GM12878 (cell line): ENCODE measurements around the gene SECTM1. TPM values are rescaled to one million over a fixed set of nuclear protein-coding genes. Genes with fewer than 3 reads are reported as not detected.

Experiments
- ATF7 ChIP-seq: fragments of 450-650 bp; IDR thresholded peaks from 2 replicates; pipeline ENCODE4 v1.6.1; 2016; ENCODE audit warnings: low read depth, mild to moderate bottlenecking
- CHD1 ChIP-seq: IDR thresholded peaks from 2 replicates; pipeline ENCODE4 v1.6.1; 2012; ENCODE audit warnings: low read depth, low read length, improper control_type of control experiment
- HDAC2 ChIP-seq: fragments of 200-600 bp; sonication (generic); IDR thresholded peaks from 2 replicates; pipeline ENCODE4 v1.6.1; 2017
- HSF1 ChIP-seq: fragments of 150-350 bp; IDR thresholded peaks from 2 replicates; pipeline ENCODE4 v1.6.1; 2014; ENCODE audit warnings: mild to moderate bottlenecking, low read depth, low read length
- MYC ChIP-seq: IDR thresholded peaks from 2 replicates; pipeline ENCODE4 v1.6.1; 2011; ENCODE audit warnings: mild to moderate bottlenecking, low read length, moderate library complexity, inconsistent platforms; ENCODE audit not compliant: insufficient read depth, insufficient replicate concordance, insufficient read length, severe bottlenecking
- RAD51 ChIP-seq: fragments of 450-650 bp; IDR thresholded peaks from 2 replicates; pipeline ENCODE4 v1.6.1; 2016; ENCODE audit warnings: moderate library complexity, mild to moderate bottlenecking, inconsistent platforms
- RB1 ChIP-seq: fragments of 450-650 bp; formaldehyde crosslinking; IDR thresholded peaks from 2 replicates; pipeline ENCODE4 v1.6.1; 2017; ENCODE audit warnings: mild to moderate bottlenecking, borderline replicate concordance
- REST ChIP-seq: IDR thresholded peaks from 2 replicates; pipeline ENCODE4 v1.6.1; 2012; ENCODE audit warnings: mild to moderate bottlenecking, low read depth, low read length
- SMARCA5 ChIP-seq: fragments of 450-650 bp; IDR thresholded peaks from 2 replicates; pipeline ENCODE4 v1.6.1; 2017; ENCODE audit warnings: mild to moderate bottlenecking
- STAT3 ChIP-seq: IDR thresholded peaks from 2 replicates; pipeline ENCODE4 v1.6.1; 2011; ENCODE audit warnings: low read depth, low read length, improper control_type of control experiment
- ZZZ3 ChIP-seq: IDR thresholded peaks from 2 replicates; pipeline ENCODE4 v1.6.1; 2011; ENCODE audit warnings: low read depth; ENCODE audit not compliant: control insufficient read depth, insufficient read length
- polyA plus RNA-seq, 11 experiments: library from polyadenylated mRNA; depleted of rRNA in 4 of 11; unstranded in 6 of 11; stranded (reverse) in 5 of 11; fragments of >200 nt; fragmentation: Nextera tagmentation in 4 of 11; fragmentation: Illumina TruSeq in 1 of 11; extraction: Ambion mirVana in 4 of 11; extraction: Trizol in 1 of 11; gene quantifications; 1 replicate in 1 of 11; 2 replicates in 10 of 11; pipeline versions ENCODE4 v1.2.1 to v1.2.3, GENCODE V29; 2011 to 2016; ENCODE audit warnings: inconsistent platforms in 2 of 11, missing spikeins in 2 of 11, low read depth in 1 of 11
- total RNA-seq, 4 experiments: library from RNA; depleted of rRNA in 3 of 4; stranded (reverse); fragments of >200 nt in 3 of 4; fragmentation: Illumina TruSeq in 1 of 4; extraction: Trizol in 1 of 4; gene quantifications; 2 replicates each; pipeline versions ENCODE4 v1.2.1 to v1.2.3, GENCODE V29; 2013 to 2021

The SECTM1 gene
- total and polyA plus RNA-seq, 10 of the 15 experiments (the other 5 are each of a cell fraction or from before 2014, with no cell fraction given), result 0.10 to 0.13 (median 0.12) TPM; not detected in 7

- TF ChIP-seq REST (no peak), RB1 (peak; percentile 18; the same call in 1 of the 2 replicates), CHD1 (no peak), RAD51 (peak; percentile 99), ATF7 (no peak), HSF1 (no peak), HDAC2 (no peak), STAT3 (no peak), ZZZ3 (no peak), SMARCA5 (peak; percentile 28; the same call in 1 of the 2 replicates), MYC (no peak)
Observed at GRCh38 chr17:82292251-82293154, 41.1 kb downstream of the SECTM1 start (continued).
